GM19467 (cell line): Measurements from ENCODE around the gene SPTLC3.

Source experiments
- ATAC-seq: cut with Tn5 transposase; IDR thresholded peaks from one replicate; pipeline ENCODE4 v1.9.1; 2021; ENCODE audit warnings: mild to moderate bottlenecking, moderate library complexity; ENCODE audit not compliant: unreplicated experiment

Gene SPTLC3

GRCh38 chr20:12984069-12984765 lies 24.6 kb upstream of the SPTLC3 start:
- ATAC-seq: no peak

GRCh38 chr20:12984863-12985262 lies 23.9 kb upstream of the SPTLC3 start:
- no peak for ATAC-seq

- no peak for ATAC-seq
Observed at GRCh38 chr20:12987261-12987660, 21.5 kb upstream of the SPTLC3 start.

GRCh38 chr20:12989586-12990115 lies 19.1 kb upstream of the SPTLC3 start:
- no peak for ATAC-seq

GRCh38 chr20:12997128-12997655 lies 11.6 kb upstream of the SPTLC3 start:
- ATAC-seq: no peak

- no peak for ATAC-seq
Observed at GRCh38 chr20:12998046-12998445, 10.7 kb upstream of the SPTLC3 start.

- ATAC-seq: no peak
Observed at GRCh38 chr20:12999201-12999600, 9.6 kb upstream of the SPTLC3 start.

GRCh38 chr20:13002251-13002650 lies 6.5 kb upstream of the SPTLC3 start:
- ATAC-seq: no peak

GRCh38 chr20:13006825-13007224 lies 1.9 kb upstream of the SPTLC3 start:
- ATAC-seq: no peak

GRCh38 chr20:13007596-13007995 lies 1.2 kb upstream of the SPTLC3 start:
- ATAC-seq: no peak

- ATAC-seq: peak; percentile 88
Observed at GRCh38 chr20:13009682-13010406, 1.1 kb downstream of the SPTLC3 start.

- ATAC-seq: no peak
Observed at GRCh38 chr20:13012886-13013285, 4.1 kb downstream of the SPTLC3 start.

- ATAC-seq: no peak
Observed at GRCh38 chr20:13013411-13013810, 4.6 kb downstream of the SPTLC3 start.

- ATAC-seq: no peak
Observed at GRCh38 chr20:13017235-13017634, 8.5 kb downstream of the SPTLC3 start.

- ATAC-seq: no peak
Observed at GRCh38 chr20:13017883-13018535, 9.2 kb downstream of the SPTLC3 start.

- no peak for ATAC-seq
Observed at GRCh38 chr20:13021205-13021970, 12.6 kb downstream of the SPTLC3 start.

GRCh38 chr20:13022401-13023155 lies 13.8 kb downstream of the SPTLC3 start:
- no peak for ATAC-seq

GRCh38 chr20:13024596-13024995 lies 15.8 kb downstream of the SPTLC3 start:
- no peak for ATAC-seq

GRCh38 chr20:13025181-13025580 lies 16.4 kb downstream of the SPTLC3 start:
- no peak for ATAC-seq

- no peak for ATAC-seq
Observed at GRCh38 chr20:13028001-13028400, 19.2 kb downstream of the SPTLC3 start.
